Measurements from ENCODE around the gene FBXW10B.
"Not testable (repeated sequence)": the region's sequence is repeated elsewhere in the genome, so short reads cannot be mapped to it uniquely, and the experiment has no call there.

DNA sequence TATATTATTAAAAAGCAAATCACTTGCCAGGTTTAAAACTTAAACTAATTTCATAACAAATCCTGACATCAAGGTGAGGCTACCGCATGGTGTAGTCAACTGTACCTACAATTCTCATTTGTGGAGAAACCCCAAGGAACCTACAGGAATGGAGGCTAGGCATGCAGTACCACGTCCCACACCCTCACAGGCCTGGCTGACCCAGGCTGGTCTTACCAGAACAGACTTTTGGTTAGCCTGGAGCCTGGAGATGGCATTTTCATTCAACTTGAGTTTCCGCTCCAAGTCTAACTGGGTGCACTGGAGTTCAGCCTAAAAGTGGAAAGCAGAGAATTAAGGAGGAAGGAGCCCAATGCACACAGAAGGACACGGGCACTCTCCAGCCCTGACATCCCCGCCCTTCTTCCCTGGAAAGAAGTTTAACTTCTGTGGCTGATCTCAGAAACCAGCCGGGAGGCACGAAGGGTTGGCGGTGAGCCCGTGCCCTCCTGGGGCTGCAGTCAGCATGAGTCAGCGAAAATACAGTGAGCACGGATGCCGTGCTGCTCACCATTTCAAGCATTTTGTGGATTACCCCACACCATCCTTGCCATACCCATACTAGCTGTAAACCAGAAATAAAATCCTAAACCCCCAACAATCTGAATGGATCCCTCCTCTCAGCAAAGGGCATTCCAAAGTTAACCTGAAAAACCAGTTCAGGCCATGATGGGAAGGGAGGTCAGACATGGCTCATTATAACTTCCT, 23.2 kb upstream of the FBXW10B start:
- TF ChIP-seq, protein P1, sequence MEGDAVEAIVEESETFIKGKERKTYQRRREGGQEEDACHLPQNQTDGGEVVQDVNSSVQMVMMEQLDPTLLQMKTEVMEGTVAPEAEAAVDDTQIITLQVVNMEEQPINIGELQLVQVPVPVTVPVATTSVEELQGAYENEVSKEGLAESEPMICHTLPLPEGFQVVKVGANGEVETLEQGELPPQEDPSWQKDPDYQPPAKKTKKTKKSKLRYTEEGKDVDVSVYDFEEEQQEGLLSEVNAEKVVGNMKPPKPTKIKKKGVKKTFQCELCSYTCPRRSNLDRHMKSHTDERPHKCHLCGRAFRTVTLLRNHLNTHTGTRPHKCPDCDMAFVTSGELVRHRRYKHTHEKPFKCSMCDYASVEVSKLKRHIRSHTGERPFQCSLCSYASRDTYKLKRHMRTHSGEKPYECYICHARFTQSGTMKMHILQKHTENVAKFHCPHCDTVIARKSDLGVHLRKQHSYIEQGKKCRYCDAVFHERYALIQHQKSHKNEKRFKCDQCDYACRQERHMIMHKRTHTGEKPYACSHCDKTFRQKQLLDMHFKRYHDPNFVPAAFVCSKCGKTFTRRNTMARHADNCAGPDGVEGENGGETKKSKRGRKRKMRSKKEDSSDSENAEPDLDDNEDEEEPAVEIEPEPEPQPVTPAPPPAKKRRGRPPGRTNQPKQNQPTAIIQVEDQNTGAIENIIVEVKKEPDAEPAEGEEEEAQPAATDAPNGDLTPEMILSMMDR (IDR thresholded peaks at IDR 0.05), result not testable (repeated sequence)
- TF ChIP-seq EZH2 (IDR thresholded peaks at IDR 0.05; ENCODE audit: borderline replicate concordance, insufficient read depth, low read depth, low read length, poor library complexity, severe bottlenecking), result not testable (repeated sequence)
